Psoas muscle (tissue), 8 donors: Measurements from ENCODE around the gene IL21R. TPM values are rescaled to one million over a fixed set of nuclear protein-coding genes. Genes with fewer than 3 reads are reported as not detected.

Source experiments
- ATAC-seq, 4 donors: fragments of 200-7000 bp; cut with Tn5 transposase; one replicate each; pipeline ENCODE4 v1.9.1; 2020; ENCODE audit warnings: moderate library complexity in 3 of 4, mild to moderate bottlenecking in 2 of 4
- DNase-seq, 2 donors: peaks; one replicate each; pipeline ENCODE4 v3.0.0-alpha.2; 2020
- H3K27ac ChIP-seq: fragments of 200-600 bp; one replicate; pipeline ENCODE4 v1.8.0; 2022
- H3K27me3 ChIP-seq, 3 donors: fragments of 200-600 bp in 1 of 3; one replicate each; pipeline versions ENCODE4 v1.6.1 to v1.8.0; 2013 to 2022; ENCODE audit warnings: low read length in 2 of 3, mild to moderate bottlenecking in 2 of 3, moderate library complexity in 1 of 3; ENCODE audit not compliant: insufficient read depth in 3 of 3
- H3K36me3 ChIP-seq, 2 donors: fragments of 200-600 bp in 1 of 2; one replicate each; pipeline versions ENCODE4 v1.6.1 to v1.8.0; 2013 to 2022; ENCODE audit warnings: low read depth in 1 of 2, mild to moderate bottlenecking in 1 of 2, moderate library complexity in 1 of 2; ENCODE audit not compliant: insufficient read depth in 1 of 2
- H3K4me1 ChIP-seq: fragments of 200-600 bp; one replicate; pipeline ENCODE4 v1.8.0; 2022
- H3K4me3 ChIP-seq: fragments of 200-600 bp; one replicate; pipeline ENCODE4 v1.8.0; 2022; ENCODE audit warnings: mild to moderate bottlenecking
- H3K9me3 ChIP-seq: fragments of 200-600 bp; one replicate; pipeline ENCODE4 v1.8.0; 2022
- WGBS, 3 donors: extraction: QIAGEN DNeasy Blood & Tissue Kit; methylation state at CpG; one replicate each; pipeline versions ENCODE4 v1.1.6 to v1.1.7; 2013; 5-methylcytosine and 5-hydroxymethylcytosine counted together
- intact Hi-C, 2 donors: fragments of 100-400 bp; cut with DNase I; formaldehyde crosslinking; loops; one replicate each; pipeline versions ENCODE4 v1.11.0 to v1.14.2; 2022
- polyA plus RNA-seq, 3 donors: library from polyadenylated mRNA; stranded (reverse); fragments of 200-250 nt; gene quantifications; one replicate each; pipeline ENCODE4 v1.2.3, GENCODE V29; 2013
- total RNA-seq, 4 donors: library from RNA; stranded (reverse); fragmentation: NEBNext Ultra II Directional in 2 of 4; extraction: Animal tissue kit (Norgen Biotek cat#: 25700) in 2 of 4; gene quantifications; one replicate each; pipeline versions ENCODE4 v1.2.1 to v1.2.4, GENCODE V29; 2021 to 2023
- TF ChIP-seq, protein P1 (sequence below): fragments of 200-600 bp; IDR thresholded peaks from one replicate; pipeline ENCODE4 v1.8.0; 2022; ENCODE audit warnings: antibody characterized with exemption
- donor health status: healthy with polysubstance abuse.
- donor health status: DM: no; HTN: no; CAD: no; lungs with moderate emphysema.
- donor health status: Bipolar disorder and iron deficiency.
- donor health status: healthy.
- donor health status: DM: yes; HTN: yes; CAD: no.
- donor health status: DM: no; HTN: no; CAD: no.
- donor health status: DM: no; HTN: no; CAD: no.
- donor health status: DM: yes; HTN: yes; CAD: no.

IL21R gene
- total and polyA plus RNA-seq, 7 donors = 0.01 to 0.15 (median 0.08) TPM; not detected in 2

DNA sequence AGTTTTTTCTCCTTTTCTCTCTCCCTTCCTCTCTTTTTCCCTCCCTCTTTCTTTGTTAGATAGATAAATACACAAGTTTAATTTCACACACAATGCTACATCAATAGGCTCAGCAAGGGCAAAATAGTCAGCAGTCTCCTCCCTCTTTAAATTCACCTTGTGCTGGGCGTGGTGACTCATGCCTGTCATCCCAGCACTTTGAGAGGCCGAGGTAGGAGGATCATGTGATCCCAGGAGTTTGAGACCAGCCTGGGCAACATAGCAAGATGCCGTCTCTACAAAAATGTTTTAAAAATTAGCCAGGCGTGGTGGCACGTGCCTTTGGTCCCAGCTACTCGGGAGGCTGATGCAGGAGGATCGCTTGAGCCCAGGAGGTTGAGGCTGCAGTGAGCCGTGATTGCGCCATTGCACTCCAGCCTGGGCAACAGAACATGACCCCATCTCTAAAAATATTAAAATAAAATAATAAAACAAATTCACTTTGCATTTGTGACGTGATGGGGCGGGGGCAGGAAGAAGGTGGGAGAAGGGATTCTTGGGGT is 27.4 kb downstream of the IL21R start:
- Histone ChIP-seq H3K27ac (no peak overlapping the region), H3K4me1 (no peaks in the 10 kb centered on the region), H3K9me3 (no peaks in the 10 kb centered on the region), H3K27me3 (peaks cover 0 to 4% (median 2%) of the 10 kb centered on the region in 3 donors), H3K36me3 (no peaks in the 10 kb centered on the region), H3K4me3 (no peak overlapping the region)
- TF ChIP-seq, protein P1, sequence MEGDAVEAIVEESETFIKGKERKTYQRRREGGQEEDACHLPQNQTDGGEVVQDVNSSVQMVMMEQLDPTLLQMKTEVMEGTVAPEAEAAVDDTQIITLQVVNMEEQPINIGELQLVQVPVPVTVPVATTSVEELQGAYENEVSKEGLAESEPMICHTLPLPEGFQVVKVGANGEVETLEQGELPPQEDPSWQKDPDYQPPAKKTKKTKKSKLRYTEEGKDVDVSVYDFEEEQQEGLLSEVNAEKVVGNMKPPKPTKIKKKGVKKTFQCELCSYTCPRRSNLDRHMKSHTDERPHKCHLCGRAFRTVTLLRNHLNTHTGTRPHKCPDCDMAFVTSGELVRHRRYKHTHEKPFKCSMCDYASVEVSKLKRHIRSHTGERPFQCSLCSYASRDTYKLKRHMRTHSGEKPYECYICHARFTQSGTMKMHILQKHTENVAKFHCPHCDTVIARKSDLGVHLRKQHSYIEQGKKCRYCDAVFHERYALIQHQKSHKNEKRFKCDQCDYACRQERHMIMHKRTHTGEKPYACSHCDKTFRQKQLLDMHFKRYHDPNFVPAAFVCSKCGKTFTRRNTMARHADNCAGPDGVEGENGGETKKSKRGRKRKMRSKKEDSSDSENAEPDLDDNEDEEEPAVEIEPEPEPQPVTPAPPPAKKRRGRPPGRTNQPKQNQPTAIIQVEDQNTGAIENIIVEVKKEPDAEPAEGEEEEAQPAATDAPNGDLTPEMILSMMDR = no peak
- WGBS, 3 donors = 92 to 95% (median 93%) methylated on average over 11 of the region's 11 CpGs
- ATAC-seq = no peak
- intact Hi-C loops = no loop called here
- DNase-seq = no peak

GRCh38 chr16:27429981-27430441 is 28.0 kb downstream of the IL21R start:
- no peaks in the 10 kb centered on the region for H3K36me3 ChIP-seq
- peaks cover 0 to 4% (median 2%) of the 10 kb centered on the region in 3 donors for H3K27me3 ChIP-seq
- no peaks in the 10 kb centered on the region for H3K4me1 ChIP-seq
- H3K27ac ChIP-seq = no peak overlapping the region
- TF ChIP-seq, protein P1 = no peak
- DNase-seq = no peak
- intact Hi-C loops = no loop called here
- H3K4me3 ChIP-seq = no peak overlapping the region
- no peak for ATAC-seq
- 66 to 75% (median 72%) methylated on average over 16 of the region's 16 CpGs for WGBS, 3 donors
- H3K9me3 ChIP-seq = no peaks in the 10 kb centered on the region

DNA sequence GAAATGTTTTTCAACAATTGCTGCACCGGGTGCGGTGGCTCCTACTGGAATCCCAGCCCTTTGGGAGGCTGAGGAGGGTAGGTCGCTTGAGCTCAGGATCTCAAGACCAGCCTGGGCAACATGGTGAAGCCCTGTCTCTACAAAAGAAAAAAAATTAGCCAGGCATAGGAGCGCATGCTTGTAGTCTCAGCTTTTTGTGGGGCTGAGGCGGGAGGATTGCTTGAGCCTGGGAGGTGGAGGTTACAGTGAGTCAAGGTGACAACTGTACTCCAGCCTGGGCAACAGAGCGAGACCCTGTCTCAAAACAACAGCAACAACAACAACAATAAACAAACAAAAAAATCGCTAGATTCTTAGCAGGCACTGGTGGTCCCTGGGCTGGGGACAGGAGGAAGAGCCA is 28.5 kb downstream of the IL21R start:
- no peak for DNase-seq
- TF ChIP-seq, protein P1 = no peak
- peaks cover 0 to 4% (median 2%) of the 10 kb centered on the region in 3 donors for H3K27me3 ChIP-seq
- no peaks in the 10 kb centered on the region for H3K36me3 ChIP-seq
- no peak for ATAC-seq
- no peak overlapping the region for H3K4me3 ChIP-seq
- intact Hi-C loops = no loop called here
- no peaks in the 10 kb centered on the region for H3K9me3 ChIP-seq
- H3K4me1 ChIP-seq = no peaks in the 10 kb centered on the region
- H3K27ac ChIP-seq = no peak overlapping the region
- whole genome bisulfite sequencing, 3 donors = 84 to 86% (median 84%) methylated on average over 7 of the region's 7 CpGs

- DNase-seq (no peak), ATAC-seq (no peak)
- WGBS, 3 donors = 34 to 46% (median 41%) methylated on average over 10 of the region's 10 CpGs
- Histone ChIP-seq H3K27ac (no peak overlapping the region), H3K9me3 (no peaks in the 10 kb centered on the region), H3K4me1 (no peaks in the 10 kb centered on the region), H3K4me3 (no peak overlapping the region), H3K27me3 (peaks cover 0 to 4% (median 2%) of the 10 kb centered on the region in 3 donors), H3K36me3 (no peaks in the 10 kb centered on the region)
- intact Hi-C loops = no loop called here
- TF ChIP-seq, protein P1 = no peak
Observed at GRCh38 chr16:27430923-27431484, 29.0 kb downstream of the IL21R start.
